Mesendoderm (in vitro differentiated cells): ENCODE data around the gene PRCD.
A peak's percentile ranks its signal among the peaks of the same experiment; 100 is the strongest.

ENCODE experiments used
- DNase-seq: peaks from one replicate; pipeline ENCODE4 v3.0.0; 2013
- H2AK5ac ChIP-seq: 2 replicates; pipeline ENCODE4 v1.6.1; 2013; ENCODE audit warnings: low read length, inconsistent platforms
- H2BK120ac ChIP-seq: 2 replicates; pipeline ENCODE4 v1.6.1; 2013; ENCODE audit warnings: low read depth, mild to moderate bottlenecking, low read length, moderate library complexity, mixed read lengths
- H2BK15ac ChIP-seq: replicated peaks from 2 replicates; pipeline ENCODE4 v1.6.1; 2013; ENCODE audit warnings: low read depth, mild to moderate bottlenecking, moderate library complexity
- H2BK5ac ChIP-seq: 2 replicates; pipeline ENCODE4 v1.6.1; 2013; ENCODE audit warnings: low read length, inconsistent platforms
- H3K18ac ChIP-seq: 2 replicates; pipeline ENCODE4 v1.6.1; 2013; ENCODE audit warnings: mild to moderate bottlenecking, low read length, mixed read lengths
- H3K23ac ChIP-seq: one replicate; pipeline ENCODE4 v1.6.1; 2013; ENCODE audit warnings: low read length
- H3K27ac ChIP-seq: 2 replicates; pipeline ENCODE4 v1.5.1; 2013; ENCODE audit warnings: low read depth, mild to moderate bottlenecking, inconsistent platforms, low read length, moderate library complexity
- H3K27me3 ChIP-seq: 2 replicates; pipeline ENCODE4 v1.6.1; 2013; ENCODE audit warnings: low read length, control low read depth, mild to moderate bottlenecking, inconsistent platforms; ENCODE audit not compliant: insufficient read depth, poor library complexity
- H3K36me3 ChIP-seq: 2 replicates; pipeline ENCODE4 v1.6.1; 2013; ENCODE audit warnings: low read length, inconsistent platforms; ENCODE audit not compliant: control insufficient read depth, insufficient read depth
- H3K4ac ChIP-seq: one replicate; pipeline ENCODE4 v1.6.1; 2013; ENCODE audit warnings: low read depth, mild to moderate bottlenecking, low read length, moderate library complexity
- H3K4me1 ChIP-seq: 2 replicates; pipeline ENCODE4 v1.6.1; 2013; ENCODE audit warnings: low read depth, low read length, inconsistent platforms; ENCODE audit not compliant: control insufficient read depth
- H3K4me2 ChIP-seq: 2 replicates; pipeline ENCODE4 v1.6.1; 2013; ENCODE audit warnings: low read length
- H3K4me3 ChIP-seq: 2 replicates; pipeline ENCODE4 v1.5.1; 2013; ENCODE audit warnings: mild to moderate bottlenecking, low read length
- H3K56ac ChIP-seq: one replicate; pipeline ENCODE4 v1.6.1; 2013; ENCODE audit warnings: low read length
- H3K79me1 ChIP-seq: 2 replicates; pipeline ENCODE4 v1.6.1; 2013; ENCODE audit warnings: low read length, inconsistent platforms
- H3K79me2 ChIP-seq: 2 replicates; pipeline ENCODE4 v1.6.1; 2013; ENCODE audit warnings: mild to moderate bottlenecking, low read length; ENCODE audit not compliant: control insufficient read depth, insufficient read depth
- H3K9ac ChIP-seq: 2 replicates; pipeline ENCODE4 v1.6.1; 2013; ENCODE audit warnings: low read length, inconsistent platforms
- H4K5ac ChIP-seq: one replicate; pipeline ENCODE4 v1.6.1; 2013; ENCODE audit warnings: low read length
- H4K8ac ChIP-seq: one replicate; pipeline ENCODE4 v1.6.1; 2013; ENCODE audit warnings: low read depth, mild to moderate bottlenecking, control low read depth, low read length, moderate library complexity
- WGBS: extraction: QIAGEN DNeasy Blood & Tissue Kit; methylation state at CpG from one replicate; pipeline ENCODE4 v1.1.7; 2013; ENCODE audit warnings: low lambda C conversion rate, missing lambda C conversion rate; ENCODE audit not compliant: insufficient coverage; ENCODE audit errors: extremely low coverage; 5-methylcytosine and 5-hydroxymethylcytosine counted together

The PRCD gene

GRCh38 chr17:76493505-76494167 lies 46.2 kb upstream of the PRCD start:
- Histone ChIP-seq H3K18ac (no peak overlapping the region), H2BK120ac (no peak overlapping the region), H3K4me3 (no peak overlapping the region), H3K36me3 (no peaks in the 10 kb centered on the region), H3K4ac (no peak overlapping the region), H3K27ac (no peak overlapping the region), H3K4me2 (no peak overlapping the region), H3K79me1 (peaks cover 1% of the 10 kb centered on the region), H3K4me1 (peaks cover 8% of the 10 kb centered on the region), H3K79me2 (no peaks in the 10 kb centered on the region), H2BK15ac (no peak overlapping the region), H2AK5ac (no peak overlapping the region), H4K8ac (no peak overlapping the region), H4K5ac (no peak overlapping the region), H3K27me3 (no peaks in the 10 kb centered on the region), H3K56ac (peak overlapping the region; percentile 31), H3K9ac (peak overlapping the region; percentile 31), H2BK5ac (no peak overlapping the region), H3K23ac (no peak overlapping the region)
- no CpG with 5 or more reads among the region's 21 CpGs for WGBS
- no peak for DNase-seq

DNA sequence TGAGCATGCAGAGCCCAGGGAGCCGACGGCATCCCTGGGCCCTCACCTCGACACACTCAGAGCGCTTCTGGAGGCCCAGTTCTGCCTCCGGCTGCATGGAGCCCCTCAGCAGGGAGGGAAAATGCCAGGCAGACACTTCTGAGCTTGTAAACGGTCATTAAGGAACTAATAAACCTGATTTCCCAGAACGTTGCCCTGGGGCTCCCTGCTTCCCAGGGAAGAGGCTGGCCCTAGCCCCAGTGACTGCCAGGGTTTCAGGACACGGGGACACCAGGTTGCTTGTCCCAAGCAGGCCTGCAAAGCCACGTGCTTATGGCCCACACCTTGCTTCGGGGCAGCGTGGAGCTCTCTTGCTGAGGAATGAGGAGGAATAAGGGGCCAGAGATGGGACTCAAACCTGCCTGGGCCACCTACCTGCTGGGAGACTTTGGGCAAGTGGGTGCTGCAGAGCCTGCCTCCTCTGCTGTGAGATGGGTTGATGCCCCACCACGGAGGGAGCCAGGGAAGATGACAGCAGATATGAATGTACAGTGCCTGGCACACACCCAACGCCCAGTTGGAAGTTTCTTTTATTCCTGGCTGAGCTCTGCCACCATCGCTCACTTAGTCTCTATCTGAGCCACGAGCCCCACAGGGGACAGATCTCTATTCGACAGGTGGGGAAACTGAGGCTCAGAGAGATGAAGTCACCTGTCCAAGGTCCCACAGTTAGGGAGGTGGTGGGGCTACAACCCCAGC lies 44.0 kb upstream of the PRCD start:
- no peak overlapping the region for H3K56ac ChIP-seq
- no peak overlapping the region for H2BK120ac ChIP-seq
- no peaks in the 10 kb centered on the region for H3K27me3 ChIP-seq
- no CpG with 5 or more reads among the region's 16 CpGs for WGBS
- no peak overlapping the region for H2BK15ac ChIP-seq
- no peak overlapping the region for H4K8ac ChIP-seq
- H3K79me1 ChIP-seq = peaks cover 7% of the 10 kb centered on the region
- no peaks in the 10 kb centered on the region for H3K36me3 ChIP-seq
- no peak overlapping the region for H3K18ac ChIP-seq
- peaks cover 2% of the 10 kb centered on the region for H3K79me2 ChIP-seq
- no peak overlapping the region for H4K5ac ChIP-seq
- H3K9ac ChIP-seq = no peak overlapping the region
- H3K4me2 ChIP-seq = no peak overlapping the region
- no peak for DNase-seq
- peaks cover 20% of the 10 kb centered on the region for H3K4me1 ChIP-seq
- H3K23ac ChIP-seq = no peak overlapping the region
- H3K27ac ChIP-seq = no peak overlapping the region
- H3K4ac ChIP-seq = no peak overlapping the region
- H3K4me3 ChIP-seq = no peak overlapping the region
- no peak overlapping the region for H2BK5ac ChIP-seq
- H2AK5ac ChIP-seq = no peak overlapping the region

DNA sequence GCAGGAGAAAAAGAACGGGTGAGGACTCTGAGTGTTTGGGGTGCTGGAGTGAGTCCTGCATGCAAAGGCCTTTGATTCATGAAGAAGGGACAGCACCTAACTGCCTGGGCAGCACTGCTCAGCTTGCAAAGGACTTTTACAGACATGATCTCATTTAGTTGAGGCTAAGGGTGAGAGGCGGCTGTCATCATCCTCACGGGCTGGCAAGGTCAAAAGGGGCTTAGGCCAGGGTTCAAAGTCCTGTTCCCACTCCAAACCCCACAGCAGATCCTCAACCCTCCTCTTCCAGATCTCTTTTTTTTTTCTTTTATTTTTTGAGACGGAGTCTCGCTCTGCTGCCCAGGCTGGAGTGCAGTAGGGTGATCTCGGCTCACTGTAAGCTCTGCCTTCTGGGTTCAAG lies 43.4 kb upstream of the PRCD start:
- Histone ChIP-seq H2AK5ac (no peak overlapping the region), H3K18ac (no peak overlapping the region), H3K79me2 (peaks cover 2% of the 10 kb centered on the region), H4K5ac (no peak overlapping the region), H3K4me2 (no peak overlapping the region), H2BK120ac (no peak overlapping the region), H3K27me3 (no peaks in the 10 kb centered on the region), H3K27ac (no peak overlapping the region), H3K4me1 (peaks cover 20% of the 10 kb centered on the region), H3K36me3 (no peaks in the 10 kb centered on the region), H3K9ac (no peak overlapping the region), H3K4ac (no peak overlapping the region), H4K8ac (no peak overlapping the region), H3K56ac (no peak overlapping the region), H2BK15ac (no peak overlapping the region), H3K23ac (no peak overlapping the region), H2BK5ac (no peak overlapping the region), H3K79me1 (peaks cover 7% of the 10 kb centered on the region), H3K4me3 (no peak overlapping the region)
- no CpG with 5 or more reads among the region's 6 CpGs for WGBS
- DNase-seq = no peak

- Histone ChIP-seq H4K8ac (no peak overlapping the region), H3K4ac (no peak overlapping the region), H2BK15ac (no peak overlapping the region), H3K56ac (no peak overlapping the region), H4K5ac (no peak overlapping the region), H3K23ac (no peak overlapping the region), H3K4me1 (peaks cover 24% of the 10 kb centered on the region), H3K27ac (no peak overlapping the region), H3K9ac (no peak overlapping the region), H3K18ac (no peak overlapping the region), H3K36me3 (no peaks in the 10 kb centered on the region), H2BK5ac (no peak overlapping the region), H3K4me3 (no peak overlapping the region), H2AK5ac (no peak overlapping the region), H2BK120ac (no peak overlapping the region), H3K79me1 (peaks cover 7% of the 10 kb centered on the region), H3K79me2 (peaks cover 2% of the 10 kb centered on the region), H3K27me3 (no peaks in the 10 kb centered on the region), H3K4me2 (no peak overlapping the region)
- no peak for DNase-seq
- no CpG with 5 or more reads among the region's 2 CpGs for WGBS
These were observed 42.2 kb upstream of the PRCD start for GRCh38 chr17:76497699-76497978.

GRCh38 chr17:76497979-76498875 lies 41.6 kb upstream of the PRCD start:
- H2BK15ac ChIP-seq = no peak overlapping the region
- no peaks in the 10 kb centered on the region for H3K36me3 ChIP-seq
- peak overlapping the region; percentile 38 for H3K9ac ChIP-seq
- H3K27ac ChIP-seq = peak overlapping the region; percentile 9
- no peak overlapping the region for H3K4me2 ChIP-seq
- H3K56ac ChIP-seq = peak overlapping the region; percentile 67
- no peak overlapping the region for H3K4ac ChIP-seq
- WGBS = no CpG with 5 or more reads among the region's 31 CpGs
- H2BK5ac ChIP-seq = no peak overlapping the region
- no peak overlapping the region for H3K4me3 ChIP-seq
- H2BK120ac ChIP-seq = no peak overlapping the region
- H4K8ac ChIP-seq = no peak overlapping the region
- no peak overlapping the region for H4K5ac ChIP-seq
- peak; percentile 77 for DNase-seq
- peaks cover 22% of the 10 kb centered on the region for H3K4me1 ChIP-seq
- H3K18ac ChIP-seq = no peak overlapping the region
- H3K79me1 ChIP-seq = peaks cover 7% of the 10 kb centered on the region
- no peaks in the 10 kb centered on the region for H3K27me3 ChIP-seq
- peaks cover 2% of the 10 kb centered on the region for H3K79me2 ChIP-seq
- no peak overlapping the region for H3K23ac ChIP-seq
- H2AK5ac ChIP-seq = no peak overlapping the region
